Measurements from ENCODE around the gene SCAF4.

The SCAF4 gene

GRCh38 chr21:31713973-31714740, 17.8 kb downstream of the SCAF4 start:
- Histone ChIP-seq H3K9me3 (ENCODE audit: control insufficient read depth, low read length) (no peaks in the 10 kb centered on the region), H3K27ac (ENCODE audit: insufficient read depth, low read depth, low read length, poor library complexity, severe bottlenecking) (no peak overlapping the region), H3K27me3 (ENCODE audit: control insufficient read depth, insufficient read depth, low read length, poor library complexity, severe bottlenecking) (no peaks in the 10 kb centered on the region), H3K4me1 (ENCODE audit: control insufficient read depth, insufficient read depth, low read length) (peaks cover 17% of the 10 kb centered on the region), H3K4me3 (ENCODE audit: insufficient read depth, low read depth, low read length) (no peak overlapping the region), H3K36me3 (ENCODE audit: control insufficient read depth, insufficient read depth, low read length) (no peaks in the 10 kb centered on the region)
- WGBS, 2 experiments = 76 to 84% methylated on average over 3 to 4 of the region's 5 CpGs

GRCh38 chr21:31713115-31713514, 18.8 kb downstream of the SCAF4 start:
- 82 to 100% methylated on average over 1 to 3 of the region's 3 CpGs for WGBS, 2 experiments
- Histone ChIP-seq H3K4me3 (ENCODE audit: insufficient read depth, low read depth, low read length) (no peak overlapping the region), H3K9me3 (ENCODE audit: control insufficient read depth, low read length) (no peaks in the 10 kb centered on the region), H3K4me1 (ENCODE audit: control insufficient read depth, insufficient read depth, low read length) (peaks cover 17% of the 10 kb centered on the region), H3K36me3 (ENCODE audit: control insufficient read depth, insufficient read depth, low read length) (no peaks in the 10 kb centered on the region), H3K27ac (ENCODE audit: insufficient read depth, low read depth, low read length, poor library complexity, severe bottlenecking) (no peak overlapping the region), H3K27me3 (ENCODE audit: control insufficient read depth, insufficient read depth, low read length, poor library complexity, severe bottlenecking) (no peaks in the 10 kb centered on the region)

GRCh38 chr21:31711745-31712285, 20.1 kb downstream of the SCAF4 start:
- H3K4me1 ChIP-seq (ENCODE audit: control insufficient read depth, insufficient read depth, low read length) = peaks cover 17% of the 10 kb centered on the region

GRCh38 chr21:31711326-31711725, 20.6 kb downstream of the SCAF4 start:
- peaks cover 17% of the 10 kb centered on the region for H3K4me1 ChIP-seq (ENCODE audit: control insufficient read depth, insufficient read depth, low read length)
- H3K9me3 ChIP-seq (ENCODE audit: control insufficient read depth, low read length) = no peaks in the 10 kb centered on the region
- no peak overlapping the region for H3K4me3 ChIP-seq (ENCODE audit: insufficient read depth, low read depth, low read length)
- no peaks in the 10 kb centered on the region for H3K36me3 ChIP-seq (ENCODE audit: control insufficient read depth, insufficient read depth, low read length)
- H3K27ac ChIP-seq (ENCODE audit: insufficient read depth, low read depth, low read length, poor library complexity, severe bottlenecking) = no peak overlapping the region
- no peaks in the 10 kb centered on the region for H3K27me3 ChIP-seq (ENCODE audit: control insufficient read depth, insufficient read depth, low read length, poor library complexity, severe bottlenecking)
- WGBS, 2 experiments = 100% methylated on average over 1 of the region's 1 CpG

More at GRCh38 chr21:31711745-31712285, 20.1 kb downstream of the SCAF4 start:
- WGBS, 2 experiments = 100% methylated on average over 1 of the region's 1 CpG
- Histone ChIP-seq H3K27me3 (ENCODE audit: control insufficient read depth, insufficient read depth, low read length, poor library complexity, severe bottlenecking) (no peaks in the 10 kb centered on the region), H3K36me3 (ENCODE audit: control insufficient read depth, insufficient read depth, low read length) (no peaks in the 10 kb centered on the region), H3K4me3 (ENCODE audit: insufficient read depth, low read depth, low read length) (no peak overlapping the region), H3K9me3 (ENCODE audit: control insufficient read depth, low read length) (no peaks in the 10 kb centered on the region), H3K27ac (ENCODE audit: insufficient read depth, low read depth, low read length, poor library complexity, severe bottlenecking) (no peak overlapping the region)

- 100% methylated on average over 1 of the region's 1 CpG for WGBS, 2 experiments
- H3K9me3 ChIP-seq (ENCODE audit: control insufficient read depth, low read length) = no peaks in the 10 kb centered on the region
- no peaks in the 10 kb centered on the region for H3K36me3 ChIP-seq (ENCODE audit: control insufficient read depth, insufficient read depth, low read length)
- H3K27me3 ChIP-seq (ENCODE audit: control insufficient read depth, insufficient read depth, low read length, poor library complexity, severe bottlenecking) = no peaks in the 10 kb centered on the region
- H3K4me1 ChIP-seq (ENCODE audit: control insufficient read depth, insufficient read depth, low read length) = peaks cover 17% of the 10 kb centered on the region
- H3K27ac ChIP-seq (ENCODE audit: insufficient read depth, low read depth, low read length, poor library complexity, severe bottlenecking) = no peak overlapping the region
- H3K4me3 ChIP-seq (ENCODE audit: insufficient read depth, low read depth, low read length) = no peak overlapping the region
Observed at GRCh38 chr21:31710586-31710985, 21.3 kb downstream of the SCAF4 start.

GRCh38 chr21:31708541-31708940, 23.4 kb downstream of the SCAF4 start:
- H3K36me3 ChIP-seq (ENCODE audit: control insufficient read depth, insufficient read depth, low read length) = peaks cover 2% of the 10 kb centered on the region

GRCh38 chr21:31707499-31707898, 24.4 kb downstream of the SCAF4 start:
- H3K9me3 ChIP-seq (ENCODE audit: control insufficient read depth, low read length) = no peaks in the 10 kb centered on the region
- no peaks in the 10 kb centered on the region for H3K4me1 ChIP-seq (ENCODE audit: control insufficient read depth, insufficient read depth, low read length)
- H3K36me3 ChIP-seq (ENCODE audit: control insufficient read depth, insufficient read depth, low read length) = peaks cover 5% of the 10 kb centered on the region
- H3K27ac ChIP-seq (ENCODE audit: insufficient read depth, low read depth, low read length, poor library complexity, severe bottlenecking) = no peak overlapping the region
- H3K27me3 ChIP-seq (ENCODE audit: control insufficient read depth, insufficient read depth, low read length, poor library complexity, severe bottlenecking) = no peaks in the 10 kb centered on the region
- H3K4me3 ChIP-seq (ENCODE audit: insufficient read depth, low read depth, low read length) = no peak overlapping the region

More at GRCh38 chr21:31708541-31708940, 23.4 kb downstream of the SCAF4 start:
- WGBS, 2 experiments = 88 to 89% methylated on average over 1 of the region's 1 CpG
- no peaks in the 10 kb centered on the region for H3K9me3 ChIP-seq (ENCODE audit: control insufficient read depth, low read length)
- no peaks in the 10 kb centered on the region for H3K4me1 ChIP-seq (ENCODE audit: control insufficient read depth, insufficient read depth, low read length)
- H3K27ac ChIP-seq (ENCODE audit: insufficient read depth, low read depth, low read length, poor library complexity, severe bottlenecking) = no peak overlapping the region
- no peaks in the 10 kb centered on the region for H3K27me3 ChIP-seq (ENCODE audit: control insufficient read depth, insufficient read depth, low read length, poor library complexity, severe bottlenecking)
- H3K4me3 ChIP-seq (ENCODE audit: insufficient read depth, low read depth, low read length) = no peak overlapping the region

GRCh38 chr21:31706562-31706961, 25.4 kb downstream of the SCAF4 start:
- no peak overlapping the region for H3K4me3 ChIP-seq (ENCODE audit: insufficient read depth, low read depth, low read length)
- H3K9me3 ChIP-seq (ENCODE audit: control insufficient read depth, low read length) = no peaks in the 10 kb centered on the region
- no peaks in the 10 kb centered on the region for H3K27me3 ChIP-seq (ENCODE audit: control insufficient read depth, insufficient read depth, low read length, poor library complexity, severe bottlenecking)
- no peak overlapping the region for H3K27ac ChIP-seq (ENCODE audit: insufficient read depth, low read depth, low read length, poor library complexity, severe bottlenecking)
- H3K4me1 ChIP-seq (ENCODE audit: control insufficient read depth, insufficient read depth, low read length) = no peaks in the 10 kb centered on the region
- peaks cover 13% of the 10 kb centered on the region for H3K36me3 ChIP-seq (ENCODE audit: control insufficient read depth, insufficient read depth, low read length)
- WGBS, 2 experiments = 76 to 84% methylated on average over 3 of the region's 3 CpGs

- H3K4me3 ChIP-seq (ENCODE audit: insufficient read depth, low read depth, low read length) = no peak overlapping the region
- H3K9me3 ChIP-seq (ENCODE audit: control insufficient read depth, low read length) = no peaks in the 10 kb centered on the region
- WGBS, 2 experiments = 94 to 98% methylated on average over 3 of the region's 3 CpGs
- H3K27me3 ChIP-seq (ENCODE audit: control insufficient read depth, insufficient read depth, low read length, poor library complexity, severe bottlenecking) = no peaks in the 10 kb centered on the region
- H3K36me3 ChIP-seq (ENCODE audit: control insufficient read depth, insufficient read depth, low read length) = peaks cover 48% of the 10 kb centered on the region
- no peaks in the 10 kb centered on the region for H3K4me1 ChIP-seq (ENCODE audit: control insufficient read depth, insufficient read depth, low read length)
- H3K27ac ChIP-seq (ENCODE audit: insufficient read depth, low read depth, low read length, poor library complexity, severe bottlenecking) = no peak overlapping the region
Observed at GRCh38 chr21:31700040-31700439, 31.9 kb downstream of the SCAF4 start.

- peaks cover 61% of the 10 kb centered on the region for H3K36me3 ChIP-seq (ENCODE audit: control insufficient read depth, insufficient read depth, low read length)
Observed at GRCh38 chr21:31698461-31698860, 33.5 kb downstream of the SCAF4 start.

More at GRCh38 chr21:31698461-31698860, 33.5 kb downstream of the SCAF4 start:
- H3K27me3 ChIP-seq (ENCODE audit: control insufficient read depth, insufficient read depth, low read length, poor library complexity, severe bottlenecking) = no peaks in the 10 kb centered on the region
- no peak overlapping the region for H3K4me3 ChIP-seq (ENCODE audit: insufficient read depth, low read depth, low read length)
- no peaks in the 10 kb centered on the region for H3K9me3 ChIP-seq (ENCODE audit: control insufficient read depth, low read length)
- no peak overlapping the region for H3K27ac ChIP-seq (ENCODE audit: insufficient read depth, low read depth, low read length, poor library complexity, severe bottlenecking)
- no peaks in the 10 kb centered on the region for H3K4me1 ChIP-seq (ENCODE audit: control insufficient read depth, insufficient read depth, low read length)
